Bone marrow (tissue), 2 donors: Measurements from ENCODE around the gene TMCC1.
A peak's percentile ranks its signal among the peaks of the same experiment; 100 is the strongest.
"Not testable (repeated sequence)": the region's sequence is repeated elsewhere in the genome, so short reads cannot be mapped to it uniquely, and the experiment has no call there.

Experiments used
- DNase-seq, 2 donors: peaks; one replicate each; lab custom pipeline; 2025; lab: John Stamatoyannopoulos, UW

Gene TMCC1

DNA sequence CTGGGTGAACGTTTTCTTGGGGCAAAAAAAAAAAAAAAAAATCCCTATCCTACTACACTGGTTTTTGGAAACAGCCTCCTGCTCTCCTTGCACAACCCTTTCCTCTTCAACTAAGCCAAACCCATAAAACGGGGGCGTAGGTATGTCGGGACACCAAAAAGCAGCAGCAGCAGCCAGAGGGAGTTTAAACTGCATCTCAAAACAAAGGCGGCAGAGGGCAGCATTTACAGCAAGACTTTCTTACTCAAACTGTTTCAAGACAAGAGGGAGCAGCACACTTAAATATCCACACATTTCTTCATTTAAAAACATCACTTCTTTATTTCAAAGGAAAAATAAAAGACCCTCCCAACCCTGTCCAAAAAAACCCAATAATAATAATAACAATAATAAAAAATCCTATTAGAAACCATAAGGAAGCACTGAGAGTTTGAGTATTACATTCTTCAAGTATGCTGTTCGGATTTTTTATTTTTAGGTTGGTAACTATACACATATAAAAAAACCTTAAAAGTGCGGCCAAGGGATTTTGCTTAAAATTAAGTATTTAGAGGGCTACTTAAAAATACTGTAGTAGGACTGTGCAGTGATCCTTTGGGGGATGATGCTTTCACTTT is 243.1 kb downstream of the TMCC1 start:
- peak in 1 of 2 donors; percentile 60 for DNase-seq

GRCh38 chr3:129648391-129648790 is 245.1 kb downstream of the TMCC1 start:
- DNase-seq, result no peak

GRCh38 chr3:129645286-129645685 is 248.2 kb downstream of the TMCC1 start:
- peak in 1 of 2 donors; percentile 56 for DNase-seq

DNA sequence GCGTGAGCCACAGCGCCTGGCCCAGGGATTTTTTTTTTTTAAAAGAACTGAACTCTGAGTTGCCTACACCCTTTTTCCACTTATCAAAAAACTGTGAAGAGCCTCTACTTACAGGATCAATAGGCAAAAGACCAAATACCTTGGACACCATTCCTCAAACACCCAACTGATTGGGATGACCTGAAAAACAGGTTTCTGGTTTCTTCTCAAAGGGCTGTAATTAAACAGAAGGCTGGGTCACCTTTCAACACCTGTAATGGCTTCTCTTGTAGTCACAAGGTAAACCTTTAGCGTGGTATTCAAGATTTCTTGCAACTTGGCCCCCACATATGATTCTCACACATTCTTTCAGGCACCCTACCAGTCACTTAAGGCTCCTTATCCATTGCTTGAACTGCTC is 248.7 kb downstream of the TMCC1 start:
- DNase-seq, result no peak

DNA sequence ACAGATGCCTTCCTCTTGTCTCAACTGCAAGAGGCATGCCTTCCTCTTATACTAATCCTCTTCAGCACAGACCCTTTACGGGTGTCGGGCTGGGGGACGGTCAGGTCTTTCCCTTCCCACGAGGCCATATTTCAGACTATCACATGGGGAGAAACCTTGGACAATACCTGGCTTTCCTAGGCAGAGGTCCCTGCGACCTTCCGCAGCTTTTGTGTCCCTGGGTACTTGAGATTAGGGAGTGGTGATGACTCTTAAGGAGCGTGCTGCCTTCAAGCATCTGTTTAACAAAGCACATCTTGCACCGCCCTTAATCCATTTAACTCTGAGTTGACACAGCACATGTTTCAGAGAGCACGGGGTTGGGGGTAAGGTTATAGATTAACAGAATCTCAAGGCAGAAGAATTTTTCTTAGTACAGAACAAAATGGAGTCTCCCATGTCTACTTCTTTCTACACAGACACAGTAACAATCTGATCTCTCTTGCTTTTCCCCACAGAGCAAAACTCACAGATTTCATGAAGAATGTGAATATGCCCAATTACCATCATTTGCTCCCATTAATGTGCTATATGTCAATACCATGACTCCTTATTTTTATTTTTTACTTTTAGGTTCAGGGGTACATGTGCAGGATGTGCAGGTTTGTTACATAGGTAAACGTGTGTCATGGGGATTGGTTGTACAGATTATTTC is 251.8 kb downstream of the TMCC1 start:
- not testable (repeated sequence) for DNase-seq

GRCh38 chr3:129640985-129641384 is 252.5 kb downstream of the TMCC1 start:
- DNase-seq, result not testable (repeated sequence)

- DNase-seq, result no peak
Observed at GRCh38 chr3:129638481-129638880, 255.0 kb downstream of the TMCC1 start.

GRCh38 chr3:129636082-129636481 is 257.4 kb downstream of the TMCC1 start:
- DNase-seq, result no peak

- DNase-seq, result no peak
Observed at GRCh38 chr3:129635656-129636055, 257.9 kb downstream of the TMCC1 start.

- DNase-seq, result no peak
Observed at GRCh38 chr3:129633751-129634481, 259.6 kb downstream of the TMCC1 start.

DNA sequence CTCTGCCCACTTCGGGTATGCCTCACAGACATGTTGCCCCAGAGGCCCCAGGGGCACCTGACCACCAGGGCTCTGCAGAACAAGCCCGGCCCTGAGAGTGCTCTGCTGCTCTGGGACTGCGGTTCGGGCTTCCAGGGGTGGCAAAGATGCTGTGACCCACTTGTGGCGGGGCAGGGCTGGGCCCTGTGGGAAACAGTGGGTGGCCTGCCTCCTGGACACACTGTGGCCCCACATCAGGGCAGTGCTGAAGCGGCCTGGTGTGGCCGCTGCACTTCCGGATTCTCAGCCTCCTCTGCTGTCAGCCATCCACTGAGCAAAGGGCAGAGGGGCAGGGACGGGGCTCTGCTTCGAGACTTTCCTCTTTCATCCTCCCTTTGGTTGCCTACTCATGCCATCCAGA is 260.5 kb downstream of the TMCC1 start:
- no peak for DNase-seq

GRCh38 chr3:129632556-129632955 is 261.0 kb downstream of the TMCC1 start:
- no peak for DNase-seq

- DNase-seq, result no peak
Observed at GRCh38 chr3:129632056-129632455, 261.5 kb downstream of the TMCC1 start.

DNA sequence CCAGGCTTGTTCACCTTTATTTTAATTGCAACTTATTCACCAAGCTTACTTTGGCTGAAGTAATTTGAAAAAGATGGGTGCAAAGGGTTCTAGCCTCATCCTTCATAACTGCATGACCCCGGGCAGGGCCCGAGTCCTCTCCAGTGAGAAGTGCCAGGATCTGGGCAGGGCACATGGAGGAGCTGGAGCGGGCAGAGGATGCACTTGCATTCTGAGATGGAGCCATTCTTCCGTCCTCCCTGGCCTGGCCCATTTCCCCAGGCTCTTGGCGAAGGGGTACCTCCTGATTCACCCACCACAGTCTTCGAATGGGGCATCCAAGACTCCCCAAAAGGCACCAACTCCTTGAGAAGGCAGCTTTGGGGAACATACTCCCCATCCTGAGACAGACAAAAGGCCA is 264.5 kb downstream of the TMCC1 start:
- no peak for DNase-seq

DNA sequence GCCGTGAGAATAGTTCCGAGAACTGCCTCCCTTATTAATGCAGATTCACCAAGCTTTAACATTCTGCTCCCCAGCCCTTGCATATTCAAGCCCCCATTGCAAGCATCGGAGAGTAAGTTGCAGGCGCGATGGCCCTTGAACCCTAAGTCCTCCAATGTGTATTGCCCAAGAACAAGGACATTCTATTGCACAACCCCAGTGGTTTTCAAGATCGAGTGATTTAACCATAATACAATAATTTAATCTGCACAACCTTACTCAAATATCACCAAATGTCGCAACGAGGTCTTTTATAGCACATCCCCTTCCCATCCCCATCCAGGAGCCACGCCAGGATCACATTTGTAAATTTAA is 265.4 kb downstream of the TMCC1 start:
- DNase-seq, result no peak

- peak; percentile 65 to 86 for DNase-seq
Observed at GRCh38 chr3:129627350-129628168, 266.0 kb downstream of the TMCC1 start.

- DNase-seq, result peak in 1 of 2 donors; percentile 62
Observed at GRCh38 chr3:129626744-129627349, 266.7 kb downstream of the TMCC1 start.

DNA sequence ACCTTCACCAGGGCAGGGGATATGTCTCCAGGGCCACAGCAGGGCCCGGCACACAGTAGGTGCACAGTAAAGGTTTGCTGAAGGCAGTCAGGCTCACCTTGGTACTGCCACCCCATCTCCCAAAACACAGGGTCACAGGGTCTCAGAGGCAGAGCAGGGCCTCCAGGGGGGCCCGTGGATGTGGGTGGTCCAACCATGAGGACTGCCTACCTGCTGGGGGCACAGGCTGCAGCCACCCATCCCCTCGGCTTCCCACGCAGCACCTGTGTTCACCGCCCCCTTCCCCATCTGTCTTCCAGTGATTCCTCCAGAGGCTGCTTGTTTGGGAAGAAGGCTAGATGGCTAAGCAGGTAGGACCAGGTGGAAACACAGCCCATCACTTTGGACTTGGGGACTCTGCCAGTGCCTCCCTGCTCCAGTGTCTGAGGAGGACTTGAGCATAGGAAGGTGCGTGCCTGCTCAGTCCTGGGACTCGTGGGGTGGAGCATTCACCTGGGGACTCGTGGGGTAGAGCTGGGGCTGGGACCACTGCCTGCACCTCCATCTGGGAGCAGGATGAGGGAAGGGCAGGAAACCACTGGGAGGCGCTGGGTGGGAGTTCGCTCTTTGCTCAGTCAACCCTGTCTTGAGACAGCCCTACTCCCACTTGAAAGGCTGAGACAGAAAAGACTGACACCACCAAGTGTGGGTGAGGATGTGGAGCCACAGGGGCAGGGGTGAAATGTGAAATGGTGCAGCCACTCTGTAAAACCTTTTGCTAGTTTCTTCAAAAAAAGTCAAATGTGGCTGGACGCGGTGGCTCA is 268.2 kb downstream of the TMCC1 start:
- DNase-seq, result no peak

DNA sequence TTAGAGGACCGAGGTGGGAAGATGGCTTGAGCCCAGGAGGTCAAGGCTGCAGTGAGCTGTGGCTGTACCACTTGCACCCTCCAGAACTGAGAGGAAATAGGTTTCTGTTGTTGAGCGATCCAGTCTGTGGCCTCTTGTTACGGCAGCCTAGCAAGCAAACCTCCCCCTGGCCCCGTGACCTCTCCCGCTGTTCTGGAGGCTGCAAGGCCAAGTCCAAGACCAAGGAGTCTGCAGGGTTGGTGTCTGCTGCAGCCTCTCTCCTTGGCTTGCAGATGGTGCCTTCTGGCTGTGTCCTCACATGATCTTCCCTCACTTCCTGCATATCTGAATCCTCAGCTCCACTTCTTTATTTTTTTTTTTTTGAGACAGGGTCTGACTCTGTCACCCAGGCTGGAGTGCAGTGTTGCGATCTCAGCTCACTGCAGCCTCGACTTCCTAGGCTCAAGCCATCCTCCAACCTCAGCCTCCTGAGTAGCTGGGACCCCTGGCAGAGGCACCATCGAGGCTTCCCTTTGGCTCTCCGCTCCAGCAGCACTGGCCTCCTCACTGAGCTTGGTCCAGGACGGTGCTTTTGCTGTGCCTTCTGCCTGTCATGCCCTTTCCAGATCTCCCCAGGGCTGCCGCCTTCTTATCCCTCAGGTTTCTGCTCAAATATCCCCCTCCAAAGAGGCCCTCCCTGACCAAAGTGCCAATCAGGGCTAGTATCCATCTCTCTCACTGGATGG is 269.0 kb downstream of the TMCC1 start:
- peak in 1 of 2 donors; percentile 48 for DNase-seq

- no peak for DNase-seq
Observed at GRCh38 chr3:129623447-129624118, 269.9 kb downstream of the TMCC1 start.
